Activated CD4-positive, alpha-beta T cell treated with anti-CD3 and anti-CD28 coated beads, Interleukin-2, amount 50 U/mL, for 24 hours (primary cell): ENCODE measurements around the gene METRN.
A peak's percentile ranks its signal among the peaks of the same experiment; 100 is the strongest.

ENCODE experiments used
- DNase-seq, 2 donors: peaks; one replicate each; pipeline ENCODE4 v3.0.0-alpha.2; 2020; ENCODE audit warnings: low read depth in 1 of 2, low spot score in 1 of 2

METRN gene

DNA sequence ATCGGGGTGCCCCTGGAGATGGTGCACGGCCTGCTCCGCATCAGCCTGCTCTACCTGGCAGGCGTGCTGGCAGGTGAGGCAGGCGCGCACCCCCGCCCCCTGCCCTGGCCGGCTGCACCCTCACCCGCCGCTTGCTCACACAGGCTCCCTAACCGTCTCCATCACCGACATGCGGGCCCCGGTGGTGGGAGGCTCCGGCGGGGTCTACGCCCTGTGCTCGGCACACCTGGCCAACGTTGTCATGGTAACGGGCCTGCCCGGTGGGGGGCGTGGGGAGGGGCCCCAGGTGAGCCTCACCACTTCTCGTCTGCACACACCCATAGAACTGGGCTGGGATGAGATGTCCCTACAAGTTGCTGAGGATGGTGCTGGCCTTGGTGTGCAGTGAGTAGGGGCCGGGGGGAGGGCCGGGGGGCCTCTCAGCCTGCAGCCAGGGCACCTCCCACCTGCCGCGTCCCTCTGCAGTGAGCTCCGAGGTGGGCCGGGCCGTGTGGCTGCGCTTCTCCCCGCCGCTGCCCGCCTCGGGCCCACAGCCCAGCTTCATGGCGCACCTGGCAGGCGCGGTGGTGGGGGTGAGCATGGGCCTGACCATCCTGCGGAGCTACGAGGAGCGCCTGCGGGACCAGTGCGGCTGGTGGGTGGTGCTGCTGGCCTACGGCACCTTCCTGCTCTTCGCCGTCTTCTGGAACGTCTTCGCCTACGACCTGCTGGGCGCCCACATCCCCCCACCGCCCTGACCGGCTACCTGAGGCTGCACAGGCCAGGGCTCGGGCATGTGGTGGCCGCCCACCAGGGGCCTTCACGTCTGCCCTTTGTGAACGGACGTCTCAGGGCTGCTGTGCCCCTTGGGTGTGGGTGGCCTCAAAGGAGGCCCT lies 37.4 kb upstream of the METRN start:
- DNase-seq, result no peak

DNA sequence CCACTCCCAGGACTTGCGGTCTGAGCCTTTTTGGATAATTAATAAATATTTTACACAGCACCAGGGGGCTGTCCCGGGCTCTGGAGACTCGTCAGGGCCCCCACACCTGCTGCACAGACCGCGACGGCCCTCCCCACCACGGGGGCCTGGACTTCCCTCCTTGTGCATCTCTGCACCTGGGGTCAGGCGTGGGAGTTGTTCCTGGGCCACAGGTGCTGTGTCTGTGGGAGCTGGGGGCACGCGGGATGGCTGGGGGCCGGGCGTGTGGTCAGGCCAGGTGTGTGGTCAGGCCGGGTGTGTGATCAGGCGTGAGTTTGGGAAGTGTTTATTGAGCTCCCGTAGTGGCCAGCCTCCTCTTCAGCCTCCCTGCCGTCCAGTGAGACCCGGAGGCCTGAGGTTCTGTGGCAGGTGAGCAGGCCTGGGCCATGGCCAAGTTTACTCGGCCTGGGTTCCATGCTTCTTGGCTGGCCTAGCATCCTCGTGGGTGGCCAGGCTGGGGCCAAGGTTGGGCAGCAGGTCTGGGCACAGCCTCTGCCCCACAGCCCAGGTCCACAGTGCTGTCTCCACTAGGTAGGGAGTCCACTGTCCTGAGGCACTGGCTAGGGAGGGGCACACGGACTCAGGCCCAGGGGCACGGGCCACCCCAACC lies 36.6 kb upstream of the METRN start:
- DNase-seq, result no peak

DNA sequence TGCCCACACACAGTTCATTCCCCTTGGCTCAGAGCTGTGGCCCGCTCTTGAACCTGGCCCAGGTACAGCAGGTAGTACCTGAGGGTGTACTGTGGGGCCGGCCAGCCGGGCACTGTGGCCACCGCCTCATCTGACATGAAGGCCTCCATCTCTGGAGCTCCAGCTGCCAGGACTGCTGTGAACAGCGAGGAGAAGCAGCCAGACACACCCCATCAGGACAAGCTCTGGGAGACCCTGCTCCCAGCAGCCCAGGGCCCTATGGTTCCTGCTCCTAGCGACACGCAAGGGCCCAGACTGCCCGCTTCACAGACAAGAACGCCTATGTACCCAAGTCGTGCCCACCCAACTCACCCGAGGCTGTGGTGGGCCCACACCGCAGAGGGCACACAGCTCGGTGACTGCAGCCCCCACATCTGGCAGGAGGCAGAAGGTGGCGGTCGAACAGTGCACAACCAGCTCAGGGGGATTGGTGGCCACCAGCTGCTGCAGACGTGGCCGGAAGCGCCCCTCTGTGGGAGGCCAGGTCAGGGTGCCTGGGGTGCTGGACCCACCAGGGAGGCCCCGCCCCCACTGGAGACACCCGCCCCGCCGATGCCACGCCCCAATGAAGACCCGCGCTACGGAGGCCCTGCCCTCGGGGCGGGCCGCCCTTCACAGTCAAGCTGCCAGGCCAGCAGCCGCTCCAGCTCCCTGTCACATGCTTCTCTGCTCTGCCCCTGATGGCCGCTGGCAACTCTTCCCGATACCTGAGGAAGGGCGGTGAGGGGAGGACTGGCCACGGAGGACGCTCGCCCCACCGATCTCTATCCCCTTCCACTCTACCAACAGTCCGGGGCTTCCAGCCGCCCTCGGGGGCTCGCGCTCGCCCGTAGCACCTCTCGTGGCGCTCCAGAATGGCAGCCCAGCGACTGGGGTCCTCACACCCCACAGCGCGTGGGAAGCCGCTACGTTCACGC lies 35.8 kb upstream of the METRN start:
- no peak for DNase-seq

DNA sequence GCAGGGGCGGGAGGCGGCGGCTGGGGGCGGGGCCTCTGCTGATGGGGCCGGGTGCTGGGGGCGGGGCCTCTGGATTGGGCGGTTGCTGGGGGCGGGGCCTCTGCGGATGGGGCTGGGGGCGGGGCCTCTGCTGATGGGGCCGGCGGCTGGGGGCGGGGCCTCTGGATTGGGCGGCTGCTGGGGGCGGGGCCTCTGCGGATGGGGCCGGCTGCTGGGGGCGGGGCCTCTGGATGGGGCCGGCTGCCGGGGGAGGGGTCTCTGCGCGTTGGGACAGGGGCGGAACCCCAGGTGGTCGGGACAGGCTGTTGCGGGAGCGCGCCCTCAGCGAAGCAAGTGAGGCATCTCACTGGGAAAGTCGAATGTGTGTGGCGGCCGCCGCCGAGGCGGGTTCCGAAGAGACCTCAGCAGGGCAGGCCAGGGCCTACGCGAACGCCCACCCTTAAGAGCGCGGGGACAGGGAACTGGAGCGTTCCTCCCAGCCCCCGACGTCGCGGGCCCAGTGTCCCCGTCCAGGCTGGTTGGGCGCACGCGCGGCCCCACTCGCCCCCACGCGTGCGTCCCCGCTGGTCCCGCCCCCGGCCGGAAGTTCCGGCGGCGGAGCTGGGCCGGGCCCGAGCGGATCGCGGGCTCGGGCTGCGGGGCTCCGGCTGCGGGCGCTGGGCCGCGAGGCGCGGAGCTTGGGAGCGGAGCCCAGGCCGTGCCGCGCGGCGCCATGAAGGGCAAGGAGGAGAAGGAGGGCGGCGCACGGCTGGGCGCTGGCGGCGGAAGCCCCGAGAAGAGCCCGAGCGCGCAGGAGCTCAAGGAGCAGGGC lies 34.9 kb upstream of the METRN start, which contains the start of gene STUB1:
Gene STUB1, plus strand, starts transcription at position 597 of the 811 bp plus-strand sequence. Its CDS starts 116 bp downstream, at position 713.
- peak; percentile 78 to 84 for DNase-seq

DNA sequence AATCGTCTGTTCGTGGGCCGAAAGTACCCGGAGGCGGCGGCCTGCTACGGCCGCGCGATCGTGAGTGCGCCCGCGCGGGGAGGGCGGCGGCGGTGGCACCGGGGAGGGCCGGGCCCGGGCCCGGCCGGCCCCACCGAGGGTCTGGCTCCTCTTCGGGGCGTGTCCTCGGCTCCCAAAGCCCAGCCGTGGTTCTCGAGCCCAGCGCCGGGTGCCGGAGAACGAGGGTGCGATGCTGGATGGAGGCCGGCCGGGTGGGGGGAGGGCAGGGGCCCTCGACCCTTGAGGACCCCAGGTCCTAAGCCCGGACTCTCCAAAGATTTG lies 34.3 kb upstream of the METRN start:
- DNase-seq, result no peak

DNA sequence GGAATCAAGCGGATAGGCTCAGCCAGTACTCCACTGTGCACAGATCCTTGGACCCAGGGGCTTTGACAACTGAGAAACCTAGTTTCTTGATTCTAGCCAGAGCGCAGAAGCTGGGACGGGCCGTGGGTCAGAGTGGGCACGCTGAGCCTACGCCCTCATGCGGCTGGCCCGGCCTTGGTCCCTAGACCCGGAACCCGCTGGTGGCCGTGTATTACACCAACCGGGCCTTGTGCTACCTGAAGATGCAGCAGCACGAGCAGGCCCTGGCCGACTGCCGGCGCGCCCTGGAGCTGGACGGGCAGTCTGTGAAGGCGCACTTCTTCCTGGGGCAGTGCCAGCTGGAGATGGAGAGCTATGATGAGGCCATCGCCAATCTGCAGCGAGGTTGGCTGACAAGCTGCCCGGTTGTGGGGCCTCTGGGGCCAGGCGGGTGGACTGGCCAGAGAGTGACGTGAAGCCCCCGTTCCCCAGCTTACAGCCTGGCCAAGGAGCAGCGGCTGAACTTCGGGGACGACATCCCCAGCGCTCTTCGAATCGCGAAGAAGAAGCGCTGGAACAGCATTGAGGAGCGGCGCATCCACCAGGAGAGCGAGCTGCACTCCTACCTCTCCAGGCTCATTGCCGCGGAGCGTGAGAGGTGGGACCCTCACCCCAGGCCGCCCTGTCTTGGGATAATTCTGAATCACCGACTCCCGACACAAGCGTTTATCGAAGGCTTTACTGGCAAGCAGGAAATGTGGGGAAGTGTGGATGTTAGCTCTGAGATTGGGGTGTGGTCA lies 33.8 kb upstream of the METRN start:
- DNase-seq, result no peak

DNA sequence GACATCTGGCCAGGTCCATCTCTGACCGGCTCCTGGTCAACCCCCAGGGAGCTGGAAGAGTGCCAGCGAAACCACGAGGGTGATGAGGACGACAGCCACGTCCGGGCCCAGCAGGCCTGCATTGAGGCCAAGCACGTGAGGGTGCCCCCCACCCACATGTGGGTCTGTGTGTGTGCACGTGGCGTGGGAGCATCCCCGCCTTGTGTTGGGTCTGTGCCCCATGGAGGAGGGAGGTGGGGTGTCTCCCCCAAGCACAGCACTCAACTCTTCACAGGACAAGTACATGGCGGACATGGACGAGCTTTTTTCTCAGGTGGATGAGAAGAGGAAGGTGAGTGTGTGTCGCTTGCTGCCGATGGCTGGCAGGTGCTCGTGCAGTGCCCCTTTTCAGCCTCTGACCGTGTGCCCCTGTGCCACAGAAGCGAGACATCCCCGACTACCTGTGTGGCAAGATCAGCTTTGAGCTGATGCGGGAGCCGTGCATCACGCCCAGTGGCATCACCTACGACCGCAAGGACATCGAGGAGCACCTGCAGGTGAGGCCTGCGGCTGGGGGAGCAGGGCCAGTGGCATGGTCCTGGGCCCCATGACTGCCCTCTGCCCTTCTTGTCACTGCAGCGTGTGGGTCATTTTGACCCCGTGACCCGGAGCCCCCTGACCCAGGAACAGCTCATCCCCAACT lies 33.0 kb upstream of the METRN start:
- no peak for DNase-seq

DNA sequence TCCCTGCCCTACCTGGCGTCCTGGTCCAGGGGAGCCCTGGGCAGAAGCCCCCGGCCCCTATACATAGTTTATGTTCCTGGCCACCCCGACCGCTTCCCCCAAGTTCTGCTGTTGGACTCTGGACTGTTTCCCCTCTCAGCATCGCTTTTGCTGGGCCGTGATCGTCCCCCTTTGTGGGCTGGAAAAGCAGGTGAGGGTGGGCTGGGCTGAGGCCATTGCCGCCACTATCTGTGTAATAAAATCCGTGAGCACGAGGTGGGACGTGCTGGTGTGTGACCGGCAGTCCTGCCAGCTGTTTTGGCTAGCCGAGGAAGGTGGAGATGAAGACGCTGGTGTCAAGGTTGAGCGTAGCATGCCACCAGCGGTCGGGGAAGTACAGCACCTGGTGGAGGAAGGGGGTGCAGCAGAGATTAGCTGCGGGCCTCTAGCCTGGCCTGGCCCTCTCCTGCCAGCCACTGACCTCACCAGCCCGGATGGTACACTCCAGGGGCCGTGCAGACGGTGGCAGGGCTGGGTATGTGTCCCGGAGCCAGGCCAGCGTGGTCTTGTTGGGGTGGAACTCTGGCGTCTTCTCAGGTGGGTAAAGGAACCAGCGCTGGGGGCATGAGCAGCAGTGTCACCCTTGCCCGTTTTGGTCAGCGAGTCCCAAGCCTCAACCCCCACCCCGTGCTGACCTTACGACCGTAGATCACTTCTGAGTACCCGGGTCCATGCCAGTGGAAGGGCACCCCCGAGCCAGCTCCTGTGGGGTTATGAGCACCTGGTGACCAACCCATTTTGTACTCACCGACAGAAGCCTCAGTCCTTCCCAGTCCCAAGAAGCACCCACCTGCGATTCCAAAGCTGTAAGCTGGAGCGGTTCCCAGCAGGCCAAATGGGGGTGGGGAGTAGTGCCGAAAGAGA lies 32.2 kb upstream of the METRN start:
- no peak for DNase-seq

DNA sequence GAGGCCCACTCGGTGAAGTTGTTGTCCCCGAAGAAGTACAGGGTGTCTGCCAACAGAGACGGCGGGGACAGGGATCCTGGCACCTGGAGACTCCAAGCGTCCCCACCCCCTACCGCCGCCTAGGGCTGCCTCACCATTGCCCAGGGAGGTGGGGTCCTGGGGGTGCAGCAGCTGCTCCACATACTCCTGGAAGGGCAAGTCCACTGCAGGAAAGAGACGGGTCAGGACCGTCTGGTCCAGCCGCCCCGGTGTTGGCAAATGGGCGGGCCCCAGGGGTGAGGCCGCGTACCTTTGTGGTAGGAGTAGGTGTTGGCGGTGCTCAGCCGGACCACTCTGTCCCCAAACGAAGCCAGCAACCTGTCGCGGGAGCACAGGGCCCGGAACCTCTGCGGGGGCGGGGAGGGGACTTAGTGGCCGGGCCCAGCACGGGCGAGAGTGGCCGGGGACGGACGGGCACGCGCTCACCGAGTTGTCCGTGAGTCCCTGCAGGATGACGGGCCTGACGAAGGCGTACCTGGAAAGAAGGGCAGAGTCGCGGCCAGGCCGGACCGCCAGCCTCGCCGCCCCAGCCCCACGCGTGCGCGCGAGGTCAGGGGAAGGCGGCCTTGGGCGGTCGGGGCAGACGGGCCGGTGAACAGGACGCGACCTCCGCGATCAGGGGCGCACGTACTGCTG lies 31.4 kb upstream of the METRN start:
- no peak for DNase-seq

DNA sequence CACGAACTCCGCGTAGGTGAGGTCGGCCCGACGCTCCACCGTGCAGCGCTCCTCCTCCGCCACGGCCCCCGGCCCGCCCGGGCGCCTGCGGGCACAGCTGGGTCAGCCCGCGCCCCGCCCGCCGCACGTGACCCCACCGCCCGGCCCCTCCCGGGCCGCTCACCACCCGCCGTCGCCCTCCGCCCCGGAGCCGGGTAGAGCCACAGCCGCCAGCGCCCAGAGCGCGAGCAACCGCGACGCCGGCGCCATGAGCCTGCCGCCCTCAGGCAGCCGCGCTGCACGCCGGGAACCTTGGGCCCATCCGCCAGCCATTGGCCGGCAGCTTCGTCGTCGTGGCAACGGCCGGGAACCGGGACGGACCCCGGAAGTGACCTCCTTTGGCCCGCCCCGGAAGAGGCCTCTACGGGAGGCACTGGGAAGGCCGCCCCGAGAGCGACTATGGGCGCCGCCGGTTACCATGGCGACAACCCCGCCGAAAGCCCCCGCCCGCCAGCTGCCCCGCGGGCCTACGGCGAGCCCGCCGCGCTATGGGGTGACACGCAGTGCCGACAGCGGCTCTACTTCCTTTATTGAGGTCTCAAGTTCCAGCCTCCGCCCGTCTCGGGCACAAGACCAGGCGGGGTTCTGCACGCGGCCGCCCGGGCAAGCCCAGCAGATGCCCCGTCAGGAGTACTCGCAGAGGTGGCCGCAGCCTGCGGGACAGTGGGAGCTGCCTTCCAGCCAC lies 30.7 kb upstream of the METRN start, which contains the start of gene JMJD8:
Gene JMJD8, minus strand, starts transcription at position 264 of the 724 bp plus-strand sequence. Its CDS starts 15 bp downstream, at position 249.
- DNase-seq, result peak; percentile 92 to 96

DNA sequence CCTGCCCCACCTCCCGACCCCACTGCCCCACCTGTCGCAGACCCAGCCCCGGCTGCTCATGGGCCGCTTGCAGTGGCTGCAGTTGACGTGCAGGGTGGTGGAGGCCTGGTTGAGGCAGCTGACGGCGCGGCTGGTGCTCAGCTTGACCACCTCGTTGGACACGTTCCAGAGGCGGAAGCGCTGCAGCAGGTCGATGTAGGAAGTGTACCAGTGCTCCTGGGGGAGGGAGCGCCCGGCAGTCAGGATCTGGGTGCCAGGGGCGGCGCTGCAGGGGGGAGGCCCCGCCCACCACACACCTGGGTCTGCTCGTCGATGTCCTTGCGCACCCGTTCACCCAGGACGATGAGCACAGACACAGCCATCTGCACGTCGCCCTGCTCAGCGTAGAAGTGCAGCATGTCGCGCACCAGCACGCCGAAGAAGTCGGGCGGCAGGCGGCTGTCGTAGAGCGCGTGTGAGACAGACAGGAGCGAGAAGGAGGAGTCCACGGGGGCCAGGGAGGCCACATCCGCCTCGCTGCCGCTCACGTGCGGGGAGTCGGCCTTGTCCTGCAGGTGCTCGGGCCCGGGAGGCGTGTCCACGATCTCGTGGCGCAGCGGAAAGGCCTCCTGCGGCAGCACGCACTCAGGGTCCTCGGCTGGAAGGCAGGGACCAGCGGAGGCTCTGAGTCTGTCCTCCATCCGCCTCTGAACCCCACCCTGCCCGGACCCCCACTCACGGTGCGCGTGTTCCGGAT lies 29.8 kb upstream of the METRN start:
- no peak for DNase-seq

DNA sequence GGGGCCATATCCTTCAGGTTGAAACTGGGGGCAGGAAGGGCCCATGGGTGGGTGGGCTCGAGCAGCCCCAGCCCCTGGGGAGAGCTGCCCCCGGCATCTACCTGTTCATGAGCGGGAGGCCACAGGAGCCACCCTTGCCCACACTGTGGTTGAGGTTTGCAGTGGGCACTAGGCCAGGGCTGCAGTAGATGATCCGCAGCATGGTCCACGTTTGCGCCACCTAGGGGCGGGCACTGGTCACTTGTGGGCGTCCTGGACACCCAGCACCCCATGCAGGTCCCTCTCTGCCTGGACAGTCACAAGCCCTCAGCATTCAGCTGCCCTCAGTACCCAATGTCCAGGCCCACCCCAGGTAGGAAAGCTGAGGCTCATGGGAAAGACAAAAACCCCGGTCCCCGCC lies 29.0 kb upstream of the METRN start:
- DNase-seq, result no peak

DNA sequence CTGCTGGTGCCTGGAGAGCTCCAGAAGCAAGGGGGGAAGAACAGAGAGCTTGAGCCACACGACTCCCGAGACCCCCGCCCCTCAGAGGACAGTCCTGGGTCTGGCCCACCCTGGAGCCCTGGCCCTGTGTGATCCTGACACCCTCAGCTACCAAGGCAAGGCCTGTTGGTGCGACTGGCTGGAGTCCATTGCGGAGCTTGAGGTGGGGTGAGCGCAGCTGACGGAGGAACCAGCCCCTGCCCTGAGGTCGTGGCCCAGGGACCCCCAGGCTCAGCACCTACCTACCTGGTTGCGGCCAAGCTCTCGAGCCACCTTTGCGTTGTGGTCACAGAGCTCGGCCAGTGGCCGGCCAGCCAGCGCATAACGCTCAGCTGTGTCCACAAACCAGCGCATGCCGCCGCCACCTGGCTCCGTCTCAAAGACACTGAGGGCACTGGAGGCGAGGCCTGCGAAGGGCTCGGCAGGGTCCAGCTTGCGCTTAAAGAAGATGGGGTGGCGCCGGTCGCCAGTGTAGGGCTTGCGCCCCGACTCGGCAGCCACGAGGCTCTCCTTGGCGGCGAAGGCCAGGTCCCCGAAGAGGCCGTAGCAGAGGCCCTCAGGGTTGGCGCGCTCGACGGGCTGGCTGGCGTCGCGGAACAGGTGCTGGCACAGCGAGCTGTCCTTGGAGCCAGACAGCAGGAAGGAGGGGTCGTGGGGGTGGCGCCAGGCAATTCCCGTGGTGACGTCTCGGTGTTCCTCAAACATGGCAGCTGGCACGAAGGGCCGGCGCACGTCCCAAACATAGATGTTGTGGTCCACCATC lies 28.3 kb upstream of the METRN start:
- DNase-seq, result no peak

DNA sequence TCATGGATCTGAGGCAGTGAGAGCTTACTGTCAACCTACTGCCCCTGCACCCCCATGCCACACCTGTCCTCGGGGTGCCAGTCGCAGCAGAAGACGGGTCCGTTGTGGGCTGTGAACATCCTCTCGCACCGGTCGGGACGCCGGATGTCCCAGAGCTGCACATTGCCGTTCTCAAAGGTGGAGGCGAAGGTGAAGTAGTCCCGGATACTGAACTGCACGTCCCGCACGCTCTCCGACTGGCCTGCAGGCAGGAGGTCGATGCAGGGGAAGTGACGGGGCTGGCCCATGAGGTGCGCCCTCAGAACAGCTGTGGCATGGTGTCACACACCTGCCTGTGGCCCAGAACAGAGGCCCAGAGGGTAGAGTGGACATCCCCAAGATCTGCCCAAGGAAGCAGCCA lies 27.4 kb upstream of the METRN start:
- DNase-seq, result no peak

DNA sequence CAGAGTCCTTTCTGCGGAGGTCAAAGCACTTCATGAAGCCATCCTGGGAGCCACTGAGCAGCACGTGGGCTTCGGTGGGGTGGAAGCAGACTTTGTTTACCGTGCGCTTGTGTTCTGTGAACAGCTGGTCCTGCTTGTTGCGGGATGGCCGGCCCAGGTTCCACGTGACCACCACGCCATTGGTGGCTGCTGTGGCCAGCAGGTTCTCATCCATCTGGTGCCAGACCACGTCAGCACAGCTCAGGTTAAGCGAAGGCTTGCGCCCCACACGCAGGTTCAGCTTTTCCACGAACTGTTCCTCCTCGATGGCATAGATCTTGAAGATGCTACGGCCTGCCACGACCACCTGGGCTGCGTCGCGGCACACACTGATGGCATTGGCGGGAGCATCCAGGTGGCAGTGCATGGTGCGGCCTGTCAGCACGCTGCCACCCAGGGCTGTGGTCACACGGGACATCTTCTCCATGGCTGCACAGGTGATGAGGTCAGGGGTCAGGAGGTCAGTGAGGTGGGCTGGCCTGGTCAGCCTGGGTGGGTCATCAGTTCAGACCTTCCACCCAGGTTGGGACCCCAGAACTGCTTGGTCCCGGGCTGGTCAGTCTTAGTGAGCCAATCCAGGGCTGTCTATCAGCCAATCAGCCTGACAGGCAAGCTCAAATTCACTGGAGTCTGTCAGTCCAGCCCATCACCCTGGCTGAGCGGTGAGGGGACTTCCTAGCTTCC lies 25.6 kb upstream of the METRN start:
- DNase-seq, result no peak
